Activated naive CD8-positive, alpha-beta T cell treated with anti-CD3 and anti-CD28 coated beads for 36 hours (primary cell): ENCODE results near the gene HDHD3. TPM values are rescaled to one million over a fixed set of nuclear protein-coding genes. Genes with fewer than 3 reads are reported as not detected.
"Not testable (repeated sequence)": the region's sequence is repeated elsewhere in the genome, so short reads cannot be mapped to it uniquely, and the experiment has no call there.

ENCODE experiments used
- DNase-seq: peaks from one replicate; pipeline ENCODE4 v3.0.0; 2021
- H3K27ac Mint-ChIP-seq: one replicate; pipeline ENCODE4 v1.8.0; 2022; ENCODE audit warnings: mild to moderate bottlenecking, moderate library complexity, mixed read lengths
- H3K27me3 Mint-ChIP-seq: one replicate; pipeline ENCODE4 v1.8.0; 2022; ENCODE audit warnings: mild to moderate bottlenecking, mixed read lengths
- H3K36me3 Mint-ChIP-seq: one replicate; pipeline ENCODE4 v1.8.0; 2021; ENCODE audit warnings: mild to moderate bottlenecking, mixed read lengths
- H3K4me1 Mint-ChIP-seq: one replicate; pipeline ENCODE4 v1.8.0; 2021; ENCODE audit warnings: mixed read lengths
- H3K4me3 Mint-ChIP-seq: one replicate; pipeline ENCODE4 v1.8.0; 2022; ENCODE audit warnings: mild to moderate bottlenecking, moderate library complexity, mixed read lengths
- H3K9me3 Mint-ChIP-seq: one replicate; pipeline ENCODE4 v1.8.0; 2022; ENCODE audit warnings: mixed read lengths
- total RNA-seq, 2 experiments: library from RNA; stranded (reverse); gene quantifications; one replicate each; pipeline ENCODE4 v1.2.3, GENCODE V29; 2021

The HDHD3 gene, protein sequence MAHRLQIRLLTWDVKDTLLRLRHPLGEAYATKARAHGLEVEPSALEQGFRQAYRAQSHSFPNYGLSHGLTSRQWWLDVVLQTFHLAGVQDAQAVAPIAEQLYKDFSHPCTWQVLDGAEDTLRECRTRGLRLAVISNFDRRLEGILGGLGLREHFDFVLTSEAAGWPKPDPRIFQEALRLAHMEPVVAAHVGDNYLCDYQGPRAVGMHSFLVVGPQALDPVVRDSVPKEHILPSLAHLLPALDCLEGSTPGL
- 10 to 100 TPM; 12.2 to 14.4 TPM for total RNA-seq

DNA sequence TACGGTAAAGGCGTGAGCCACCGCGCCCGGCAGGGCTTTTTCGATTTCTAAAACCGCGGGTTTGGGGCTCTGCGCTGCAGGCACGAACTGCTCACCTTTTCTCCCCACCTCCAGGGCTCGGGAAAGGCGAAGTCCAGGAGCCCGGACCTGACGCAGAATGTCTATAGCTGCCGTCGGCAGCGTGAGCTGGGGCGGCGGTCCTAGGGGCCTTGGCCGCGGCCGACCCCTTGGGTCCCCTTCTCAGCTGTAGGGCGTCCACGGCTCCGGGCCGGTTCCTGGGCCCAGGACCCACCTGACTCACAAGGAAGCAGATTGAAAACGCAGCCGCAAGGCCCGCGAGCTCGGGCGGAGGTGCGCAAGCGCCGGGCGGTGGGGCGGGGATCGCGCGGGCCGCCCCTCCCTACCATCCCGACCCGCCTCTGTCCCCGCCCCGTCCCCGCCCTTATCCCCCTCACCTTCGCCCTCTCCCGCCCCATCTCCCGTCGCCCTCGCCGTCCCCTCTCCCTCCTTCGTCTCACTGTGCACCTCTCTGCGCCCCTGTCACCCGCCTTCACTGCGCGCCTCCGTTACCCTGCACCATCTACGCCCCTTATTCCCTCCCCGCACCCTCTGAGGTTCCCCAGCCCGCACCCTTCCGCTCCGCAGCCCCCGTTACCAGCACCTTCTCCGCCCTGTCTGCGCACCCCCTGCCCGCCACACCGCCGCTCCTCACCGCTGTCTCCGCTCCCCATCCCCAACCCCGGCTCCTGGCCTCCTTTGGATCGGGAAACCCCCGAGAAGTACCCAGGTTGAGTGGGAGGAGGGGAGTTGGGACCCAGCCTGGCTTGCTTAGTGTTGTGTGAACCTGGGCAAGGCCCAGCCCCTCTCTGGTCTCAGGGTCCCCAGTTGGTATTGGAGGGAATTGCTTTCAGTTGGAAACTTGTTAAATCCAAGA is at the start of gene HDHD3:
Gene HDHD3 (minus strand): TSS at position 353 of the 934 bp plus-strand sequence. CDS start 2,632 bp downstream, outside the sequence.
- Mint-ChIP-seq H3K36me3 (peaks cover 8% of the 10 kb centered on the region), H3K4me3 (peak within 1 kb of the TSS; percentile 83), H3K9me3 (no peaks in the 10 kb centered on the region), H3K4me1 (peaks cover 14% of the 10 kb centered on the region), H3K27me3 (no peaks in the 10 kb centered on the region), H3K27ac (peak within 1 kb of the TSS; percentile 79)
- DNase-seq = peak; percentile 84

DNA sequence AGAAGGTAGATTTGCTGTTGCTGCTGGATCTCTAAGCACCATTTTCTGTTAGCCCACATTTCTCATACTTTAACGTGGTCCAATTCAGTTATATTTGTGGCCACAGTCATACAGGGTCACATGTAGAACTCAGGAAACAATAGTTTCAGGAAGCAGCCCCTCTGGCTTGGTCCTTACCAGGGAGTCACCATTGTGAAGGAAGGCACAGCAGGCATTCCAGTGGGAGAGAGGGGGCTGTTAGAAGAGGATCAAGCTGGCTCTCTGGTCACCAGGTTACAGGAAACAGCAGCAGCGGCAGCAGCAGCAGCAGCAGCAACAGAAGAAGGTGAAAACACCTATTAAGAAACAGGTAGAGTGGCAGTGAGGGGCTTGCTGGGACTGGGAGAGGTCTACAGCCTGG is 48.3 kb upstream of the HDHD3 start:
- peaks cover 5% of the 10 kb centered on the region for H3K27me3 Mint-ChIP-seq
- H3K27ac Mint-ChIP-seq = no peak overlapping the region
- H3K9me3 Mint-ChIP-seq = no peaks in the 10 kb centered on the region
- H3K4me3 Mint-ChIP-seq = no peak overlapping the region
- no peak for DNase-seq
- no peaks in the 10 kb centered on the region for H3K4me1 Mint-ChIP-seq
- H3K36me3 Mint-ChIP-seq = no peaks in the 10 kb centered on the region

DNA sequence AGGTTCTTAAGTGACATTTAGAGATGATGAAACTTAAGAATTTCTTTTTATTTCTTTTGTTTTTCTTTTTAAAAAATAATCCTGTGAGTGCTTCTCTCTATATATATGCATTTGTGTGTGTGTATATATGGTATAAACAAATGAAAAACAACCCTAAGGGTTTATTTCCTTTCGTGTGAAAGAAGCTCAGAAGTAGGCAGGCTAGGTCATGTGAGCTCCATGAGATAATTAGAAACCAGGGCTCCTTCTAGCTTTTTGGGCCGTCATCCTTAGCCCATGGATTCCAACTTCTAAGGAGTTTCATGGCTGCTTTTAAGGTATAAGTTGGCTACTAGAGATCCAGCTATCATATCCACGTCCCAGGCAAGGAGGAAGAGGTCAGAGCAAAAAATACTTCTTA is 44.9 kb upstream of the HDHD3 start:
- H3K4me3 Mint-ChIP-seq = no peak overlapping the region
- no peaks in the 10 kb centered on the region for H3K9me3 Mint-ChIP-seq
- peaks cover 5% of the 10 kb centered on the region for H3K27me3 Mint-ChIP-seq
- H3K4me1 Mint-ChIP-seq = no peaks in the 10 kb centered on the region
- H3K36me3 Mint-ChIP-seq = no peaks in the 10 kb centered on the region
- H3K27ac Mint-ChIP-seq = no peak overlapping the region
- no peak for DNase-seq

DNA sequence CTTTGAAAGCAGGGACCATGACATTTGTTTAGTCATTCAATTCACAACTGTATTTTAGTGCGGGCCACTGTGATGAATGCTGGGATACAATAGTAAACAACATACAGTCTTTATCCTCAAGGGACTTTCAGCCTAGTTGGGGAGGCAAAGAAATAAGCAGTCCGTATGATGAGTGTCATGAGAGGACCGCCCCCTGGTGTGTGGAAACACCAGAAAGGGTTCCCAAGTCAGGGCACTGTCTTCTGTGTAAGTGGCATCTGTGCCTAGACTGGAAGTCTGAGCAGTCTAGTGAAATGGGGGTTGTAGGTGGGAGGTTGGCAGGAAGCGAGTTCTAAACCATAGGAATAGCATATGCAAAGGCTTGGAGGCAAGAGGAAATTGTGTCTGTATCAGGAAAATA is 40.6 kb upstream of the HDHD3 start:
- H3K4me1 Mint-ChIP-seq = no peaks in the 10 kb centered on the region
- H3K4me3 Mint-ChIP-seq = no peak overlapping the region
- H3K27me3 Mint-ChIP-seq = no peaks in the 10 kb centered on the region
- no peaks in the 10 kb centered on the region for H3K9me3 Mint-ChIP-seq
- no peak overlapping the region for H3K27ac Mint-ChIP-seq
- H3K36me3 Mint-ChIP-seq = no peaks in the 10 kb centered on the region
- DNase-seq = no peak

DNA sequence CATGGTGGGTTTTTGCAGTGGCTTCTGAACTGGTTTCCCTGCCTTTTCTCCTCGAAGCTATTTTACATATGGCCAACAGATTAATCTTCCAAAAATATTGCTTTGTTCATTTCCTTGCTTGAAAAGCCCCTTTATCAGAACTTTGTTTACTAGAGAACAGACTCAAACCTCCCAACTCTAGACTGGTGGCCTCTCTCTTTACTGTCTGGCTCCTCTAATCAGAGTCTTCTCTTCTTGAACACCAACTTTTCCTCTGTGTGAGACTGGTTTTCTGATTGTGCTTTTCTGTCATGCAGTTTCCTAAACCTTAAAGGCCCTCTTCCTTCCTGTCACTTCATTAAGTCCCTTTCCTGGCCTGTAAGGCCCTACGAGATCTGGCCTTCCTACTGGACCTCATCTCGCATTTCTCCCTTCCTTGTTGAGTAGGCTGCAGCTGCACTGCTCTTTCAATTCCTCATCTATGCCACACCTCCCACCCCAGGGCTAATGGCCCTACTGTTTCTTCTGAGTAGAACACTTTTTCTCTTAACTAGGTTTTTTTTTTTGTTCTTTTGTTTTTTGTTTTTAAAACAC is 39.4 kb upstream of the HDHD3 start:
- Mint-ChIP-seq H3K4me3 (no peak overlapping the region), H3K4me1 (peaks cover 4% of the 10 kb centered on the region), H3K9me3 (no peaks in the 10 kb centered on the region), H3K36me3 (no peaks in the 10 kb centered on the region), H3K27me3 (no peaks in the 10 kb centered on the region), H3K27ac (no peak overlapping the region)
- DNase-seq = no peak

DNA sequence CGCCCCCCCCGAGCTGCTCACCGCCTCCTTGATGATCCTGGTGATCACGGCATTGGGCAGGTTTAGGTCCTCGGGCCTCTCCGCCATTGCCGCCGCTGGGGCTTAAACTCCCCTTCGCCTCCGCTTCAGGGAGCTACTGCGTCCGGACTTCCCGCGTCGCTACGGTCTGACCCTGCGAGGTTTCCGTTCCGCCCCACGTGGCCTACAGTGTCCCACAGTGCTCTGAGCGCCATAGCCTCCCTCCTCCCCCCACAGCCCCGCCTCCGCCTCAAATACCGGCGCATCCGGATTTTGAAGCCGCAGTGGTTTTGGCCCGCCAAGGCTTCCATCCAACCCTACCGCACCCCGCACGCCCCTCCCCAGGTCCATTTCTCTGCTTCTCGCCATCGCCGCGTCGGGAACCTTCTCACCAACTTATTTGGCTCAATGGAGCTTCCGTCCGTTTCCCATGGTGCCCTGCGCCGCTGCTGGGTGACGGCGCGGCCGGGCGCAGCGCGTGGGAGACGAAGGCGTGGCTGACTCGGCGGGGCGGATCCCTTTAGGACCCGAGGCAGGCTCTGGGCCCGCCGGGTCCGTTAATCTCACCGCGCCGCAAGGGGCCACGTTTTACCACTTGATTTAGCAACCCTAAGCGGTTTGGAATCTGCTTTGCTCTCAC is 33.5 kb upstream of the HDHD3 start, which contains the start of the genes C9orf43 and POLE3:
Gene C9orf43 (plus strand): TSS at position 541 of the 658 bp plus-strand sequence. CDS start 2,747 bp downstream, outside the sequence.
Gene POLE3 (minus strand): TSS at position 469 of the 658 bp plus-strand sequence. CDS start 382 bp downstream, at position 87.
- Mint-ChIP-seq H3K4me1 (peaks cover 26% of the 10 kb centered on the region), H3K27ac (peak within 1 kb of the TSS; percentile 100), H3K36me3 (peaks cover 31% of the 10 kb centered on the region), H3K27me3 (peaks cover 4% of the 10 kb centered on the region), H3K9me3 (no peaks in the 10 kb centered on the region), H3K4me3 (peak within 1 kb of the TSS; percentile 97)
- peak; percentile 97 for DNase-seq

DNA sequence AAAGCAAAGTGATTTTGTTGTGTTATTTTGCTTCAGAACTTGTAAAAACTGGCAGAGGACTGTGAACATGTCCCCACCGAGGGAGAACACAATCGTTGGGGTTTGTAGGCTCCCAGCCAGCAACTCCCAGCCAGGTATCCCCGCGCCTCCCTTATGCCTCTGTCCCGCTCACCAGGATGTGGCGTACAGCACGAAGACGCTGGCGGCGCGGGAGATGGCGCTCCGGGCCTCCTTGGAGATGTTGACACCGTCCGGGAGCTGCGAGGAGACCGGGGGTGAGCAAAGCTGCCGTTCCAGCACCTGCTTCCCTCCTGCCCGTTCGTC is 33.1 kb upstream of the HDHD3 start:
- peak overlapping the region; percentile 100 for H3K27ac Mint-ChIP-seq
- DNase-seq = no peak
- H3K9me3 Mint-ChIP-seq = no peaks in the 10 kb centered on the region
- peak overlapping the region; percentile 97 for H3K4me3 Mint-ChIP-seq
- peaks cover 4% of the 10 kb centered on the region for H3K27me3 Mint-ChIP-seq
- H3K4me1 Mint-ChIP-seq = peaks cover 26% of the 10 kb centered on the region
- peaks cover 31% of the 10 kb centered on the region for H3K36me3 Mint-ChIP-seq

DNA sequence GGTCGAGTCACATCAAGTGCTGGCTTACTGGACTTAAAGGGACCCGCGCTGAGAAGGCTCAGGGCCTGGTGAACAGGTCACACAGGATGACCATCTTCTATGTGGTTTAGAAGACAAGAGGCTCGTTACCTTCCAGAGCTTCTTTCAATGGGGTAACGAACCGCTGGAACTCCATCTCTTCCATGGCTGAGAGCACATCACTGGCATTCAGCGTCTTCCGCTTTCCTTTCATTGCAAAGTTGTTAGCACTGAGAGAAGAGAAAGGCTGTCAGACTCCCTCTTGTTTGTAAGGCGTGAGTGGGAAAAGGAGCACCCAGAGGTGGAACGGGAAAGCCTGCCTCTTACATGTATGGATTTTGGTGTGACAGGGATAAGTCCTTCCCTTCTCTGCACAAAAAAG is 32.7 kb upstream of the HDHD3 start:
- Mint-ChIP-seq H3K27me3 (peaks cover 4% of the 10 kb centered on the region), H3K4me3 (peak overlapping the region; percentile 97), H3K27ac (peak overlapping the region; percentile 100), H3K9me3 (no peaks in the 10 kb centered on the region), H3K36me3 (peaks cover 31% of the 10 kb centered on the region), H3K4me1 (peaks cover 26% of the 10 kb centered on the region)
- DNase-seq = no peak

DNA sequence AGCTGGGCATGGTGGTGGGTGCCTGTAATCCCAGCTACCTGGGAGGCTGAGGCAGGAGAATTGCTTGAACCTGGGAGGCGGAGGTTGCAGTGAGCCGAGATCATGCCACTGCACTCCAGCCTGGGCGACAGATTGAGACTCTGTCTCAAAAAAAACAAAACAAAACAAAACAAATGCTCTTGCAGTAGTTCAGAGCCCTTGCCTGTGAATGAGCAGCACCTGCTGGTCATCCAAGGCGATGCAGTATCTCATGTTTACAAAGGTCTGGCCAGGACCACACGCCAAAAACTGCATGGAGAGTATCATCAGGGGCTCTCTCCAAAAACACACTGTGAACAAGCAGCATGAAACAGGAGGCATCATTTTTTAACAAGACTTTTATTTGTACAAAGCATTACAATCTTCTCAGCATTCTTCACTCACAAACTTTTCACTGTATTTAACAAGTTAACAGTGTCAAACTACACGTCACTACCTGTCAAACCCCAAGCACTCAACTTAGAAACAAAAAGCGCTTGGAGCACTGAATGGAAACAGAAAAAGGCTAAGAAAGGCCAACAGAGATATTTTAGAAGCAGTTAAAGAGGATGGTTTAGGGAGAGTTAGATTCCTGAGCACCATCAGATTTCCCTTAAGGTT is 30.2 kb upstream of the HDHD3 start:
- DNase-seq = peak; percentile 48
- not testable (repeated sequence) for H3K27me3 Mint-ChIP-seq, H3K9me3 Mint-ChIP-seq
- Mint-ChIP-seq H3K27ac (peak overlapping the region; percentile 73), H3K36me3 (peaks cover 31% of the 10 kb centered on the region), H3K4me3 (peak overlapping the region; percentile 97), H3K4me1 (peaks cover 29% of the 10 kb centered on the region)

DNA sequence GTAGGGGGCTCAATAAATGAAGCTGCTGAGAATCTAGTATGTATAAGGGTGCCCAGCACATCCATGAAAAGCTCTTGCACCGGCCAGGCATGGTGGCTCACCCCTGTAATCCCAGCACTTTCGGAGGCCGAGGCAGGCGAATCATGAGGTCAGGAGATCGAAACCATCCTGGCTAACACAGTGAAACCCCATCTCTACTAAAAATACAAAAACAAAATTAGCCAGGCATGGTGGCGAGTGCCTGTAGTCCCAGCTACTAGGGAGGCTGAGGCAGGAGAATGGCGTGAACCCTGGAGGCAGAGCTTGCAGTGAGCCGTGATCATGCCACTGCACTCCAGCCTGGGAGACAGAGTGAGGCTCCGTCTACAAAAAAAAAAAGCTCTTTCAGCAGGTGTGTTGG is 29.6 kb upstream of the HDHD3 start:
- H3K4me3 Mint-ChIP-seq, DNase-seq, H3K9me3 Mint-ChIP-seq, H3K27me3 Mint-ChIP-seq: not testable (repeated sequence)
- Mint-ChIP-seq H3K36me3 (peaks cover 31% of the 10 kb centered on the region), H3K27ac (peak overlapping the region; percentile 72), H3K4me1 (peaks cover 30% of the 10 kb centered on the region)

DNA sequence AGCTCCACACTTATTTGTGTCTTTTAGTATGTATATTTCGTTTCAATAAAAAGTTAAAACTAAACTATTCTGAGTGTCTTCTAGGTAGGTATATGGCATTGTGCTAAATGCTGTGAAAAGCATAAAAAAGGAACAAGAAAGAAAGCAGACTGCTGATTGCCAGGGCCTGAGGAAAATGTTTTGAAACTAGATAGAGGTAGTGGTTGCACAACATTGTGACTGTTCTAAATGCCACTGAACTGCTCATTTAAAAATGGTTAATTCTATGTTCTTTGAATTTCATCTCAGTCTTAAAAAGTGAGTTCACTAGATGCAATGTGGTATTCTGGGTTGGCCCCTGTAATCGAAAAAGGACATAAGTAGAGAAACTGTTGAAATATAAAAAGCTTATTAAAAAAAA is 26.9 kb upstream of the HDHD3 start:
- Mint-ChIP-seq H3K27me3 (no peaks in the 10 kb centered on the region), H3K36me3 (peaks cover 15% of the 10 kb centered on the region), H3K4me1 (peaks cover 40% of the 10 kb centered on the region), H3K9me3 (no peaks in the 10 kb centered on the region), H3K4me3 (no peak overlapping the region), H3K27ac (no peak overlapping the region)
- DNase-seq = no peak

DNA sequence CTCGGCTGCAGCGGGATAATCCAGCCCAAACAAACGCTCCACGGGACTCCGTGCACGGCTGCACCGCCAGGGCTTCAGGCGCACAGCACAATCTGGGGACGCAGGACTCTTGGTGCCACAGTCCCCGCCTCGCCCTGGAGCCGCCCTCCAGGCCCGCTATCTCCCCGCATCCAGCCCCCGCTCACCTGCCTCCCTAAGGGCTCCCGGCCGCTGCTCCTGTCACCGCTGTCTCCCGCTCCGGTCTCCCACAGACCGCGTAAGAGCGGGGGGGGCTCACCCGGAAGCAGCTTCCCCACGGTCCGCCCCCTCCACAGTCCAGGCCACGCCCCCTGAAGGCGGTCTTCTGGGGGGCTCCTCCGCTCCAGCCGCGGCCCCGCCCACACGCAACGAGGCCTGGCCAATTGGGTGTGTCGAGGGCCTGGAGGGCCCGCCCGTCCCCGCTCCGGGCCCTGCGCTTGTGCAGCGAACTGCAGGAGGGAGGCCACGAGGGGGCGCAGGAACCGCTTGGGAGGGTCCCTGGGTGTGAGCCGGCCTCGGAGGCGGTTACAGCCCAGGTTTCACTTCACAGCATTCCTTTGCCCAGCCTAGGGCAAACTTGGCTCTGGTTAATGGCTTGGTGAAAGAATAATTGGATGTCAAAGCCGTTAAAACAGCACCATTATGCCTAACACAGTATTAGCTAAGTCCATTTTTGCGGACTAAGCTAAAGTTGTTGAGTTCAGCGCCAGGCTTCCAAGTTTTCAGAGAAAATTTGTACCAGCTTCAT is 24.4 kb upstream of the HDHD3 start, which contains the start of gene ALAD:
Gene ALAD (minus strand): TSS at position 258 of the 766 bp plus-strand sequence. CDS start 7,725 bp downstream, outside the sequence.
- H3K4me1 Mint-ChIP-seq = peaks cover 25% of the 10 kb centered on the region
- H3K27ac Mint-ChIP-seq = peak within 1 kb of the TSS; percentile 71
- no peaks in the 10 kb centered on the region for H3K36me3 Mint-ChIP-seq
- no peaks in the 10 kb centered on the region for H3K27me3 Mint-ChIP-seq
- no peaks in the 10 kb centered on the region for H3K9me3 Mint-ChIP-seq
- H3K4me3 Mint-ChIP-seq = peak within 1 kb of the TSS; percentile 95
- DNase-seq = peak; percentile 100

DNA sequence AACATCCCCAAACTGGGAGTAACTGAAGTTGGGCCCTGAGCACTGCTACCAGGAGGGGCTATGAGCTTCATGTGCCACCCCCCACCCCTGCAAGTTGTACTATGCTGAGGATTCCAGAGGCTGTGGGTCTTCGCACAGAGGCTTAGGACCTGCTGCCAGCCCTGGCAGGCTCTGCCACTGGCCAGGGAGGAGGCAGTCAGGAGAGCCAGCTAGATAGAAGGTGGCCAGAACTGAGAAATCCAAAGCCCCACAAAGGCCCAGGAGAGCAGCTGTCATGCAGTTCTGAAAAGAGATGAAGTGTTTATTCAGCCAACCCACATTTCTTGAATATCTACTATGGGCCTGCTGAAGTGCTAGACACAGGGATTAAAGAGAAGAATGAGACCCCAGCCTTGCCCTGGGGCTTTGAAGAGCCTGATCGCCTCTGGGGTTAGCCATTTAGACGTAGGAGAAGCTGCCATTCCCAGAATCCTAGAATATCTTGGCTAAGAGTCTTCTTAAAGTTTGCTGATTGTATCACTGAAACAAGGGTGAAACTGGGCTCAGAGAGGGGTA is 22.9 kb upstream of the HDHD3 start:
- Mint-ChIP-seq H3K9me3 (no peaks in the 10 kb centered on the region), H3K4me1 (peaks cover 25% of the 10 kb centered on the region), H3K4me3 (peak overlapping the region; percentile 72), H3K27me3 (no peaks in the 10 kb centered on the region), H3K27ac (peak overlapping the region; percentile 17), H3K36me3 (no peaks in the 10 kb centered on the region)
- DNase-seq = no peak
